ENCODE measurements around the gene SMAD6.

SMAD6 gene

DNA sequence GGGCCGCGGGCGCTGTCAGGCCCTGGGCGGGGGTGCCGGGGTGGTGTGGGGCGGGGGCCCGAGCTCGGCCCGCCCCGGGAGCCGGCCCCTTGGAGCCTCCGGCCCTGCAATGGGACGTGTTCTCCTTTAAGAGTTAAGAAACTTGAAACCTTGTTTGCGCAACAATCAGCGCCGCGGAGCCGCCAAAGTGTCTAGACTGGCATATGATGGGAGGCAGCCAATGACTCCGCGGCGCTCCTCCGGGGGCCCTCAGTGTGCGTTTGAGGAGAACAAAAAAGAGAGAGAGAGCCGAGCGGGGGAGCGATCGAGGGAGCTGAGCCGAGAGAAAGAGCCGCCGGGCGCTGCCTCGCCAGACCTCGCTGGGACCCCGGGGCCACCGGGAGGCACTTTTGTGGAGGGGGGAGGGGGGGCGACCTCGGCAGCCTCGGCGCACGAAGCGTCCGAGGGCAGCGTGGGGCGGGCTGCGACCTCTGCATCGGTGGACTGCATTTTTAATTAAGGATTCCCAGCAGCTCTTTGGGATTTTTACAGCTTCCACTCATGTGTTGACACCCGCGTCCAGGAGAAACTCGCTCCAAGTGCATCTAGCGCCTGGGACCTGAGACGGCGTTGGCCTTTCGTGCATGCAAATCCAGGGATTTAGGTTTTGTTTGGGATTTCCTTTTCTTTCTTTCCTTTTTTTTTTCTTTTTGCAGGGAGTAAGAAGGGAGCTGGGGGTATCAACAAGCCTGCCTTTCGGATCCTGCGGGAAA, at the start of gene SMAD6:
TSS of gene SMAD6 (plus strand) at position 202 of the 752 bp plus-strand sequence. CDS start 1,023 bp downstream, outside the sequence.
- Mint-ChIP-seq H3K9me3 (no peaks in the 10 kb centered on the region), H3K27ac (no peak within 1 kb of the TSS), H3K4me1 (peaks cover 26% of the 10 kb centered on the region), H3K36me3 (peaks cover 6% of the 10 kb centered on the region), H3K4me3 (peak within 1 kb of the TSS; percentile 90)
- ATAC-seq, result peak; percentile 58
- peak; percentile 38 to 85 for DNase-seq (ENCODE audit: low spot score in 2 of 2)

DNA sequence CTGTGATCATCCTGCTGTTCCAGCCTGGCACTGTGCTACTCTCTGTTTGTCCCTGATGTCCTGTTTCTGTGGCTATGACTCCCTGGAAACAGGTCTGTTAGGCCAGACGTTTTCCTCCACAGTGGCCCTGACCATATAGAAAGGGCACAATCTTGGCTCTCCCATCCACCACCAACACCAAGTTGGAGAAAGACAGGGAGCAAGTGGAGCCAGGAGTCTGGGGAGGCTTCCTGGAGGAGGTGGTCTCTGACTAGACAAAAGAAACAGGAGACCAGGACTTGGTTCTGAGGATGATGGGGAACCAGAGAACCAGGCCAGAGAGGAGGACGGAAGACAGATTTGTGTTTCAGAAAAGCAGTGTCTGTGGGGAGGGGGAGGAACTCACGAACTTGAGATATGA, 49.2 kb upstream of the SMAD6 start:
- DNase-seq (ENCODE audit: low spot score in 2 of 2) (no peak), ATAC-seq (no peak)
- Mint-ChIP-seq H3K36me3 (no peaks in the 10 kb centered on the region), H3K4me1 (peaks cover 10% of the 10 kb centered on the region), H3K4me3 (no peak overlapping the region), H3K27ac (peak overlapping the region; percentile 4), H3K9me3 (no peaks in the 10 kb centered on the region)

DNA sequence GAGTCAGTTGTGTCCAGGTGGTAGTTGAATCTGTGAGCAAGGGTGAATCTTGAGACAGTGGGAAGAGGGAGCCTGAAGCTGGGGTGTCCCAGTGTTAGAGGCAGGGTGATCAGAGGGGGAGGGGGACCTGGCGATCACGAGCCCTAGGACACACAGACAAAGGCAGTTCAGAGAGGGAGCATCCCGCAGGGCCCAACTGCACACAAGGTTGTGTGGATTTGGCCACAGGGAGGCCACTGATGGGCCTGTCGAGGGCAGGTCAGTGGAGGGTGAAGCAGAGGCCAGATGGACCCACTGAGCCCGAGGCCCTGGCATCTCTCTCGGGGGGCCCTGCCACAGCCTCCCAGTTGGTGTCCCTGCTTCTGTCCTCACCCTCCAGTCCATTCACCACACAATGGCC, 48.6 kb upstream of the SMAD6 start:
- Mint-ChIP-seq H3K9me3 (no peaks in the 10 kb centered on the region), H3K4me3 (no peak overlapping the region), H3K4me1 (peaks cover 10% of the 10 kb centered on the region), H3K36me3 (no peaks in the 10 kb centered on the region), H3K27ac (peak overlapping the region; percentile 4)
- DNase-seq (ENCODE audit: low spot score in 2 of 2) (no peak), ATAC-seq (no peak)

DNA sequence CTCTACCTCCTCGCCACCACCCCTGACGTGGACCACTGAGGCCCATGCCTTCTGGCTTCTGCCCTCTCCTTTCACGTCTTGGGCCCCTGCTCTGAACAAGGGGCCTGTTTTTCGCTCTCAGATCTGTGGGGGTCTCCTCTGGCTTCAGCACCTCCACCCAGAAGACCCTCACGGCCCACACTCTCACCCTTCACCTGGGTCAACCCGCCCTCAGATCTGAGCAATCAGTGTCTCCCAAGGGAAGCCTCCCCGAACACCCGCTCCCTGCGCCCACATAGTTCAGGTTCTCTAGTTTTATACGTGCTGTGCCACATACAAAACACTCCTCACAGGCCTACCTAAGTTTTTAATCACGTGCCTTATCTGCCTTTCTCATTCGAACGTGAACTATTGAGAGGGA, 48.2 kb upstream of the SMAD6 start:
- Mint-ChIP-seq H3K9me3 (no peaks in the 10 kb centered on the region), H3K36me3 (no peaks in the 10 kb centered on the region), H3K27ac (no peak overlapping the region), H3K4me3 (no peak overlapping the region), H3K4me1 (peaks cover 10% of the 10 kb centered on the region)
- no peak for DNase-seq (ENCODE audit: low spot score in 2 of 2)
- ATAC-seq, result no peak

DNA sequence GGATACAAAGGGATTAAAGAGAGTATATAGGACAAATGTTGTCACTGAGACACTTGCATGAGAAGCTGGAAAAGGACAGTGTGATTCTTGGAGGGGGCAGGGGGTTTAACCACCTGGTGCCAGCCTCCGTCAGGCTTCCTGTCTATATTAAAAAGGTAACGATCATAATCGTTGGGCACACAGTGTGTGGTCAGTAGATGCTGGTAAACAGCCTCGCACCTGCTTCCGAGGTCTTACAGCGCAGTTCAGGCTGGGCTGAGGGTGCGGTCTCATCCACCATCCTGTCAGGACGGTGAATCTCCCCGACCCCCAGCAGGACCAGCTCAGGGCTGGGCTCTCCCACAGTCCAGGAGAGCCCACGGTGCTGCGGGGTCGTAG, 47.7 kb upstream of the SMAD6 start:
- DNase-seq (ENCODE audit: low spot score in 2 of 2) (no peak), ATAC-seq (no peak)
- Mint-ChIP-seq H3K4me3 (no peak overlapping the region), H3K9me3 (no peaks in the 10 kb centered on the region), H3K36me3 (no peaks in the 10 kb centered on the region), H3K4me1 (peaks cover 10% of the 10 kb centered on the region), H3K27ac (no peak overlapping the region)

DNA sequence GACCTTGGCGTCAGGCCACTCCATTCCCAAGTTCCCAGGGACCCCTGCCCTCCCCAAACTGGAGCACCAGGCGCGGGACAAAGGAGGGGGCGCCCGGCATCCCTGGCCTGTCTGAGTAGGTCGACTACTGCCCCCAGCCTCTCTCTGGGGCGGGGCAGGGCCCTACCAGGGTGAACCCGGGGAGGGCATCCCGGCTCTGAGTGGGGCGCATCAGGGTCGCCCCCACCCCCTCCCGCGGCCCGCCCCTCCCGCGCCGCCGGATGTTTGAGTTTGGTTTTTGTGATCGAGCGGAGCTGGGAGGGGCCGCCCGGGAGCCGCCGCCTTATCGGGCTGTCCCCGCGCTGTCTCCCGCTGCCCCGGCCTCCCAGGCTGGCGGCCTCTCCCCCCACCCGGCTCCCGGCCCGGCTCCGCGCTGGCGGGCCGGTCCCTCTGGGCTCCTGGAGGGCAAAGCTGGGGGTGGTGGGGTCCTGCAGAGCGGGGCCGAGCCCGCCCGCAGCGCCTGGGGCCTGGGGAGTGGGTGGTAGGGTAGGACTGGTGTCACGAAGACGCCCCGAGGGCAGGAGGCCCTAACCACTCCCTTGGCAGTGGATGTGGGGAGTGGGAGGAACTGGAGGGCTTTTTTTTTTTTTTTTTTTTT, 47.2 kb upstream of the SMAD6 start:
- H3K4me3 Mint-ChIP-seq, result peak overlapping the region; percentile 41
- peak in 1 of 2 donors; percentile 7 for DNase-seq (ENCODE audit: low spot score in 2 of 2)

DNA sequence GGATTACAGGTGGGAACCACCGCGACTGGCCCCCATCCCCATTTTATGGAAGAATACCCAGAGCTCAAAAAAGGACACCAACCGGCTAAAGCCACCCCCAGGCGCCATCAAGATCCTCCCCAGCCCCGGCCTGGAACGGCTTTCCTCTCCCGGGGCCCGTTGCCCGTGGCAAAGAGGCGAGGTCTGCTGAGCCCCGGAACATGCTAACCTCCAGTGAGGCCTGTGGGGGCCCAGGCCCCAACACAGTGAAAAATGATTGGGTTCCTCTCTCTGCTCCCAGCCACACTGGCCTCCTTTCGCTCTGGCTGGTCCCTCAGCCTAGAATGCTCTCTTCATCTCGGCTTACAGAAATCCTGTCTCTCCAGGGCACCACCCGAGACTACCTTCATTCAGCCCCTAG, 46.5 kb upstream of the SMAD6 start:
- no peak for DNase-seq (ENCODE audit: low spot score in 2 of 2)
- Mint-ChIP-seq H3K36me3 (no peaks in the 10 kb centered on the region), H3K27ac (peak overlapping the region; percentile 46), H3K9me3 (no peaks in the 10 kb centered on the region), H3K4me1 (peaks cover 10% of the 10 kb centered on the region), H3K4me3 (peak overlapping the region; percentile 41)
- ATAC-seq, result no peak

More for the DNA sequence above, 47.2 kb upstream of the SMAD6 start:
- ATAC-seq, result peak; percentile 52
- Mint-ChIP-seq H3K36me3 (no peaks in the 10 kb centered on the region), H3K9me3 (no peaks in the 10 kb centered on the region), H3K27ac (no peak overlapping the region), H3K4me1 (peaks cover 10% of the 10 kb centered on the region)

DNA sequence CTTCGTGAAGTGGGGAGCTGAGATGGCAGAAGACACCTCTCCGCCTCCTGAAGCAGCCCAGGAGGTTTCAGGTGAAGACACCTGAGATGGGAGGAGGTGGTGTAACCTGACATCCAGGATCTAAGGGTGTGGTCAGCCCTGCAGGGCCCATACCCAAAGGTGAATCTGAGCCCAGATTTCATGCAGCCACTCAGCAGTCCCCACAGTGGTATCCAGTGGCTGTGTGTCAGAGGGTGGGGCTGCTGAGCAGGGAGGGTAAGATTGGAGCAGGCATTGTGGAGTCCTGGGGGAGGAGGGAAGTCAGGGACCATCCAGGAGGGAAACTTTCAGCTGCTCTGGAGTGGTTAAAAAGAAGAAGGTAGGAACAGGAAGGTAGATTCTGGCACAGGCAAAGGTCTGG, 46.0 kb upstream of the SMAD6 start:
- no peaks in the 10 kb centered on the region for H3K36me3 Mint-ChIP-seq
- peaks cover 10% of the 10 kb centered on the region for H3K4me1 Mint-ChIP-seq
- DNase-seq (ENCODE audit: low spot score in 2 of 2) (no peak), ATAC-seq (no peak)
- H3K27ac Mint-ChIP-seq, result peak overlapping the region; percentile 46
- H3K4me3 Mint-ChIP-seq, result peak overlapping the region; percentile 41
- H3K9me3 Mint-ChIP-seq, result no peaks in the 10 kb centered on the region

DNA sequence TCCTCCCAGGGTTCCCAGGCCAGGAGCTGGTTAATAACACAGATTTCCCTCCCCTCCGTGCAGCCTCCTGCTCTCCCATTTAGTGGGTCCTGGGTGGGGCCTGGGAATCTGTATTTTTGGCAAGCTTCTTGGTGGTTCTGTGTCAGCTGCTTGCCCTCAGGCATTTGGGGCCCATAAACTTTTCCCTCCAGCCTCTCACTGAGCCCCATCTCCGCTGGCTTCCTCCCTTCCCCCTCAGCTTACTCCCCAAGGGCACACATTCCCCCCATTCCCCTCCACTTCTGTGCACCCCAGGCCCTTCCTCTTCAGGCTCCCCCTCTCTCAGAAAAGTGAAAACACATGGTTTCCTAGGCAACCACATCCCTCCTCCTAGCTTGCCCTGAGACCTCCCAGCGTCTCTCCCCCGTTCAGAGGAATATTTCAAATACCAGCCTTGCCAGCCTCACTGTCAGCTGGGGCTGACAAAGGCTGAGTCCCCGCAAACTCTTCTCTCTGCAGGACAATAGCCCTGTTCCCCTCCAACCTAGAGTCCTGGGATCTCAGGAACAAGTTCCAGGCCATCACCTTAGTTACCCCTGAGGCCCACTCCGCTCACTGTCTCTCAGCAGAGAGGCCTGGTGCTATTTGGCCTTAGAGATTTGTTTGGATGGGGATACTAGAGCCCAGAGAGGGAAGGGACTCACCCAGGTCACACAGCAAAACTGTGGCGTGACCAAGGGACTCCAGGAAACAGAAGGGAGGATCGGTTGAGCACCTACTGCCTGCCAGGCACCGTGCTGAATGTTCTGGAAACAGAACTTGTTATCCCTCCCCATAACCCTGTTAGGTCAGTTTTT, 44.6 kb upstream of the SMAD6 start:
- DNase-seq (ENCODE audit: low spot score in 2 of 2), result no peak
- no peaks in the 10 kb centered on the region for H3K9me3 Mint-ChIP-seq
- no peak overlapping the region for H3K4me3 Mint-ChIP-seq
- ATAC-seq, result no peak
- H3K36me3 Mint-ChIP-seq, result no peaks in the 10 kb centered on the region
- no peak overlapping the region for H3K27ac Mint-ChIP-seq
- peaks cover 10% of the 10 kb centered on the region for H3K4me1 Mint-ChIP-seq

DNA sequence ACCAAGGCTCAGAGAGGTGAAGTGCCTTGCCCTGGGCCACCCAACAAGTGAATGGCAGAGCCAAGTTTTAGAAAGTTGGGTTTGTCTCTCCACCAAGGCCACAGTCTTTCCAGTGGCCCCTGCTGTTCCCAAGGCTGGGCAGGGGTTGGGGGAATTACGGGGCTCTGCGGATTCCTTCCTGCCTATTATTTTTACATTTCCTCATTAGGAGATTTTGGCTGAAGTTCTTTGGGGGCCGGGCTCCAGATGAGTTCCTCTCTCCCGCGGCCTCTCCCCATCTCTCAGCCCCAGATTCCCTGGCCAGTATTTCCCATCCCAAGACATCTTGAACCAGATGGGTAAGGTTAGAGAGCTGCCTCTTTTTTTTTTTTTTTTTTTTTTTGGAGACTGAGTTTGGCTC, 44.0 kb upstream of the SMAD6 start:
- Mint-ChIP-seq H3K4me1 (peaks cover 10% of the 10 kb centered on the region), H3K4me3 (no peak overlapping the region), H3K36me3 (no peaks in the 10 kb centered on the region), H3K27ac (no peak overlapping the region), H3K9me3 (no peaks in the 10 kb centered on the region)
- DNase-seq (ENCODE audit: low spot score in 2 of 2) (no peak), ATAC-seq (no peak)

DNA sequence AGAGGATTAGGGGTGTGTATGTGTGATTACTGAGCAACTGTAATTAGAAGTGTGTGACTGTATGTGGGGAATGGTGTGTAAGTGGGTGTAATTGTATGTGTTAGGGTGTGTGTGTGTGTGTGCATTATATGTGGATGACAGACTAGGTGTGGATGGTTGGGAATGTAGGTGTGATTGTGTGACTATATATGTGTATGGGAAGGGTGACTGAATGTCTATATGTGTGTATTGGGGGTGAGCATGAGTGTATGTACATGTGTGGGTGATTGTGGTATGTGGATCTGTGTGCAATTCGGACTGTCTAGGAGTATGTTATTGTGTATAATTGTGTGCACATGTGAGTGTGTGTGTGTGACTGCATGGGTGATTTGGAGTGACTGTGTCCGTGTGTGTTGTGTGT, 43.2 kb upstream of the SMAD6 start:
- Mint-ChIP-seq H3K36me3 (no peaks in the 10 kb centered on the region), H3K27ac (no peak overlapping the region), H3K4me1 (peaks cover 10% of the 10 kb centered on the region), H3K4me3 (no peak overlapping the region), H3K9me3 (no peaks in the 10 kb centered on the region)
- no peak for DNase-seq (ENCODE audit: low spot score in 2 of 2)
- no peak for ATAC-seq

DNA sequence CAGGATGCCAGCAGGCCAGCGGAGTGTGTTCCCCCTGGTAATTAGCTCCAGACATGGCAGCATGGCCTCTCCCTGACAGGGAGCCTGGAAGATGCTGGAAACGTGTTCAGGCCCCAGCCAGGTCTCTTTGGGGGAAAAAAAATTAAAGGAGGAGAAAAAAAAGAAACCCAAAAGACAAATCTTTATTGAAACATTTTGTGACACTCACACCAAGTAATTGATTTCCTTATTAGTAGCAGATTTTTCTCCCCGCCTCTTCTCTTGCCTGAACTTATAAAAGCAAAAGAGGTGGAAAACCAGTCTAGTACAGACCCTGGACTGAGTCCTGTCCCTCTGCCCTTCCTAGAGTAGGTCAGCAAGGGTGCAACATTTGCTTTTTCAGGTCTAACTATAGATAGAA, 42.7 kb upstream of the SMAD6 start:
- no peak for DNase-seq (ENCODE audit: low spot score in 2 of 2)
- Mint-ChIP-seq H3K27ac (no peak overlapping the region), H3K36me3 (no peaks in the 10 kb centered on the region), H3K9me3 (no peaks in the 10 kb centered on the region), H3K4me3 (no peak overlapping the region), H3K4me1 (peaks cover 10% of the 10 kb centered on the region)
- ATAC-seq, result no peak

DNA sequence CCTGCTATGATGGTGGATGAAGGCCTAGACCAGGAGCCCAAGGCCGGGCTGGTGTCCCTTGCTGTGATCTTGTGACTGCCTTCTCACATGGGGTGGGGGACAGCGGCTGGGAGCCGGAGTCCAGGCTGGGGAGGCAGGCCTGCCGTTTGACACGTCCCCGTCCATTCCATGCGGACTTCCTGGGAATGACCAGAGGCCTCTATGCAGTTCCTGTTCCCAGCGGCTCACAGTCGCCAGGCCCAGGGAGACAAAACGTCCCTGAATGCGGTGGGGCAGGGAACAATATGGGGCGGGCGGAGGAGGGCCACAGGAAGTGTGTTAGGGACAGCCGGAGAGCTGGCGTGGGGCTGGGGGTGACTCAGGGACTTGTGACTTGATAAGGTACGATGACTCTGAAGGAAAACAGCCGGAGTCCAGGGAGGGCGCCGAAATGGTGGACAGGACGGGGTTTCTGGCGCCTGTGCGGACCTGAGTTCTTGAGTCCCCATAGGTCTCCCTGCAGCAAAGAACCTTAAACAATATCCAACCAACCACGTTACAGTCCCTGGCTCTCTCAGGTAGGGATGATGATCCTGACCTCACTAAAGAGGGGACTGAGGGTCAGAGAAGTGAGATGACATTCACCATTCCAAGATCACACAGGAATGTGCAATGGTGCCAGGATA, 40.5 kb upstream of the SMAD6 start:
- ATAC-seq (no peak), DNase-seq (ENCODE audit: low spot score in 2 of 2) (no peak)
- no peak overlapping the region for H3K4me3 Mint-ChIP-seq
- no peak overlapping the region for H3K27ac Mint-ChIP-seq
- H3K4me1 Mint-ChIP-seq, result no peaks in the 10 kb centered on the region
- no peaks in the 10 kb centered on the region for H3K9me3 Mint-ChIP-seq
- H3K36me3 Mint-ChIP-seq, result no peaks in the 10 kb centered on the region

DNA sequence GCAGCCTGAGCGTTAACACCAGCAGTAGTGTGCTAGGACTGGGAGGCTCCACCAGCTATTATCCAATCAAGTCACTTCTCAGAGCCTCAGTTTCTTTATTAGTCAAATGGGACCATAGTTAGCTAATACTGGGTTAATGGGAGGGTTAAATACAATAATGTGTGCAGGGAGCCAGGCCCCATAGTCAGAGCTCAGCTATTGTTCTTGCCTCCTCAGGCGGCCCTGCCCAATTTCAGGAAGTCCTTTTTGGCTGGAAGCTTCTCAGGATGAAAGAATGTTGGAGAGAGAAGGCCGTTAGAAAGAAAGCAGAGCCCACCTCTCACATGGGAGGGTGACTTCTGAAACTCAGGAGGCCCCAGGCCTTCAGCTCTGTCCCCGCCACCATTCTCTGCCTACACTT, 39.5 kb upstream of the SMAD6 start:
- Mint-ChIP-seq H3K9me3 (no peaks in the 10 kb centered on the region), H3K4me1 (no peaks in the 10 kb centered on the region), H3K27ac (no peak overlapping the region), H3K4me3 (no peak overlapping the region), H3K36me3 (no peaks in the 10 kb centered on the region)
- ATAC-seq, result no peak
- no peak for DNase-seq (ENCODE audit: low spot score in 2 of 2)

DNA sequence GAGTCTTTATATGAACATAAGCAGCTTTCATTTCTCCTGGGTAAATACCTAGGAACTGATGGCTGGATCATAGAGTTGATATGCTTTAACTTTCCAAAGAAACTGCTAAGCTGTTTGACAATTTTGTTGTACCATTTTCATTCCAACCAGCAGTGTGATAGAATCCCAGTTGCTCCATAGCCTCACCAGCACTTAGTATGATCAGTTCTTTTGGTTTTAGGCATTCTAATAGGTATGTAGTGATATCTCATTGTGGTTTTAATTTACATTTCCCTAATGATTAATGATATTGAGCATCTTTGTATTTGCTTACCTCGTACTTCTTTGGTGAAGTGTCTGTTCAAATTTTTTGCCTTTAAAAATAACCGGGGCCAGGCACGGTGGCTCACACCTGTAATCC, 38.4 kb upstream of the SMAD6 start:
- Mint-ChIP-seq H3K4me3 (no peak overlapping the region), H3K27ac (no peak overlapping the region), H3K4me1 (no peaks in the 10 kb centered on the region), H3K36me3 (no peaks in the 10 kb centered on the region), H3K9me3 (peaks cover 3% of the 10 kb centered on the region)
- ATAC-seq (no peak), DNase-seq (ENCODE audit: low spot score in 2 of 2) (no peak)

Data from stimulated activated effector memory CD8-positive, alpha-beta T cell treated with anti-CD3 and anti-CD28 coated beads, Interleukin-12 subunit alpha, Interleukin-12 subunit beta, amount 100 ng/mL, for 72 hours (primary cell).